ENCODE measurements around the gene CEP112.

The CEP112 gene

DNA sequence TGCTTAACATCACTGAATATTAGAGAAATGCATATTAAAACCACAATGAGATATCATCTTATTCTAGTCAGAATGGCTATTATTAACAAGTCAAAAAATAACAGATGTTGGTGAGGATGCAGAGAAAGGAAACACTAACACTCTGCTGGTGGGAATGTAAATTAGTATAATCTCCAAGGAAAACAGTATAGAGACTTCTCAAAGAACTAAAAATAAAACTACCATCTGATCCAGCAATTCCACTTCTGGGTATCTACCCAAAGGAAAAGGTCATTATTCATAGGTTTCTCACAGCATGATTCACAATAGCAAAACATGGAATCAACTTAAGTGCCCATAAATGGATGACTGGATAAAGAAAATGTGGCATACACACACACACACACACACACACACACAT, 166.4 kb downstream of the CEP112 start:
- no peak for DNase-seq

GRCh38 chr17:66021757-66022156, 170.2 kb downstream of the CEP112 start:
- no peaks in the 10 kb centered on the region for H3K79me1 ChIP-seq (ENCODE audit: low read length)
- WGBS (ENCODE audit: extremely low coverage, insufficient coverage, insufficient read length): no CpG with 5 or more reads among the region's 3 CpGs

More for the DNA sequence above, 166.4 kb downstream of the CEP112 start:
- no peak overlapping the region for H2BK12ac ChIP-seq (ENCODE audit: low read length)
- H3K14ac ChIP-seq (ENCODE audit: low read length): no peak overlapping the region
- H3K79me2 ChIP-seq (ENCODE audit: control insufficient read depth, insufficient read depth, low read length, poor library complexity): no peaks in the 10 kb centered on the region
- no peak overlapping the region for H3K9ac ChIP-seq (ENCODE audit: low read length)
- no peak overlapping the region for H3K4me3 ChIP-seq (ENCODE audit: low read depth, low read length)
- no peak overlapping the region for H3K18ac ChIP-seq (ENCODE audit: low read length)
- no peaks in the 10 kb centered on the region for H3K79me1 ChIP-seq (ENCODE audit: low read length)
- H3K27ac ChIP-seq (ENCODE audit: low read depth, low read length): no peak overlapping the region
- H3K23ac ChIP-seq (ENCODE audit: low read length): no peak overlapping the region
- peaks cover 5% of the 10 kb centered on the region for H3K9me3 ChIP-seq (ENCODE audit: insufficient read depth, low read depth, low read length)
- no peak overlapping the region for H3K4ac ChIP-seq (ENCODE audit: low read depth, low read length)
- H2AFZ ChIP-seq (ENCODE audit: insufficient read depth, low read length, poor library complexity): no peak overlapping the region
- H2AK5ac ChIP-seq (ENCODE audit: low read length): no peak overlapping the region
- no peaks in the 10 kb centered on the region for H3K4me1 ChIP-seq (ENCODE audit: control insufficient read depth in 1 of 2, insufficient read depth in 2 of 2, low read length in 2 of 2)
- H4K91ac ChIP-seq (ENCODE audit: low read depth, low read length): no peak overlapping the region
- no peak overlapping the region for H4K8ac ChIP-seq (ENCODE audit: low read depth, low read length)
- H2BK120ac ChIP-seq (ENCODE audit: insufficient read depth, low read length, poor library complexity): no peak overlapping the region
- H2BK5ac ChIP-seq (ENCODE audit: low read depth, low read length, poor library complexity): no peak overlapping the region
- H3K27me3 ChIP-seq (ENCODE audit: insufficient read depth, low read length): no peaks in the 10 kb centered on the region
- no peak overlapping the region for H4K12ac ChIP-seq (ENCODE audit: low read depth, low read length)
- H3K4me2 ChIP-seq (ENCODE audit: low read length): no peak overlapping the region
- no peaks in the 10 kb centered on the region for H3K36me3 ChIP-seq (ENCODE audit: control insufficient read depth in 1 of 2, insufficient read depth in 2 of 2, low read length in 2 of 2)

DNA sequence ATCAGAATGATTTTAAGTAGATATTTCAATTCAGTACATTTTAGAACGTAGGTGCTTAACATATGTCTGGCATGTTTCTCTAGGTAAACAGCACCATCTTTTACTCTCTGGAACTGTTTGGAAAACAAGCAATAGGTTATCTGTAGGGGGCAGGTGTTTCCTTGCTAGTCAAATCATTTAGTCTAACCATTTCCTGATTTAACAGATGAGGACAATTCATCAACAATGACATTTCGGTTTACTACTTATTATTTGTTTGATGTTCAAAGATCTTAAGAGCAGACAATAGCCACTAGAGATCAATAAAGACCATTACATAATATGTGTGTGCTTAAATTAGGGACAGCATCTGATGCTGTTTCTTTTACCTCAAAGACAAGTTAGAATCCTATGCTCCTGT, 173.1 kb downstream of the CEP112 start:
- Histone ChIP-seq H3K27me3 (ENCODE audit: insufficient read depth, low read length) (no peaks in the 10 kb centered on the region), H3K9ac (ENCODE audit: low read length) (no peak overlapping the region), H3K23ac (ENCODE audit: low read length) (no peak overlapping the region), H3K9me3 (ENCODE audit: insufficient read depth, low read depth, low read length) (peaks cover 5% of the 10 kb centered on the region), H3K4me1 (ENCODE audit: control insufficient read depth in 1 of 2, insufficient read depth in 2 of 2, low read length in 2 of 2) (no peaks in the 10 kb centered on the region), H3K36me3 (ENCODE audit: control insufficient read depth in 1 of 2, insufficient read depth in 2 of 2, low read length in 2 of 2) (no peaks in the 10 kb centered on the region), H2BK5ac (ENCODE audit: low read depth, low read length, poor library complexity) (no peak overlapping the region), H2BK120ac (ENCODE audit: insufficient read depth, low read length, poor library complexity) (no peak overlapping the region), H3K79me1 (ENCODE audit: low read length) (no peaks in the 10 kb centered on the region), H3K79me2 (ENCODE audit: control insufficient read depth, insufficient read depth, low read length, poor library complexity) (no peaks in the 10 kb centered on the region), H4K8ac (ENCODE audit: low read depth, low read length) (no peak overlapping the region), H2AK5ac (ENCODE audit: low read length) (no peak overlapping the region), H3K4ac (ENCODE audit: low read depth, low read length) (no peak overlapping the region), H3K4me2 (ENCODE audit: low read length) (no peak overlapping the region), H3K27ac (ENCODE audit: low read depth, low read length) (no peak overlapping the region), H3K4me3 (ENCODE audit: low read depth, low read length) (no peak overlapping the region), H4K12ac (ENCODE audit: low read depth, low read length) (no peak overlapping the region), H2BK12ac (ENCODE audit: low read length) (no peak overlapping the region), H4K91ac (ENCODE audit: low read depth, low read length) (no peak overlapping the region), H3K14ac (ENCODE audit: low read length) (no peak overlapping the region), H2AFZ (ENCODE audit: insufficient read depth, low read length, poor library complexity) (no peak overlapping the region), H3K18ac (ENCODE audit: low read length) (no peak overlapping the region)
- DNase-seq: no peak
- no CpG with 5 or more reads among the region's 2 CpGs for WGBS (ENCODE audit: extremely low coverage, insufficient coverage, insufficient read length)

More at GRCh38 chr17:66021757-66022156, 170.2 kb downstream of the CEP112 start:
- Histone ChIP-seq H3K18ac (ENCODE audit: low read length) (no peak overlapping the region), H3K27ac (ENCODE audit: low read depth, low read length) (no peak overlapping the region), H3K23ac (ENCODE audit: low read length) (peak overlapping the region; percentile 52), H4K12ac (ENCODE audit: low read depth, low read length) (no peak overlapping the region), H2BK12ac (ENCODE audit: low read length) (no peak overlapping the region), H3K4me2 (ENCODE audit: low read length) (no peak overlapping the region), H3K9me3 (ENCODE audit: insufficient read depth, low read depth, low read length) (peaks cover 5% of the 10 kb centered on the region), H3K4me3 (ENCODE audit: low read depth, low read length) (peak overlapping the region; percentile 35), H3K36me3 (ENCODE audit: control insufficient read depth in 1 of 2, insufficient read depth in 2 of 2, low read length in 2 of 2) (no peaks in the 10 kb centered on the region), H3K14ac (ENCODE audit: low read length) (no peak overlapping the region), H4K91ac (ENCODE audit: low read depth, low read length) (no peak overlapping the region), H3K4me1 (ENCODE audit: control insufficient read depth in 1 of 2, insufficient read depth in 2 of 2, low read length in 2 of 2) (no peaks in the 10 kb centered on the region), H3K9ac (ENCODE audit: low read length) (peak overlapping the region; percentile 53), H2AFZ (ENCODE audit: insufficient read depth, low read length, poor library complexity) (no peak overlapping the region), H2AK5ac (ENCODE audit: low read length) (no peak overlapping the region), H2BK120ac (ENCODE audit: insufficient read depth, low read length, poor library complexity) (no peak overlapping the region), H3K27me3 (ENCODE audit: insufficient read depth, low read length) (no peaks in the 10 kb centered on the region), H3K79me2 (ENCODE audit: control insufficient read depth, insufficient read depth, low read length, poor library complexity) (no peaks in the 10 kb centered on the region), H2BK5ac (ENCODE audit: low read depth, low read length, poor library complexity) (no peak overlapping the region), H4K8ac (ENCODE audit: low read depth, low read length) (no peak overlapping the region), H3K4ac (ENCODE audit: low read depth, low read length) (no peak overlapping the region)
- DNase-seq: no peak

DNA sequence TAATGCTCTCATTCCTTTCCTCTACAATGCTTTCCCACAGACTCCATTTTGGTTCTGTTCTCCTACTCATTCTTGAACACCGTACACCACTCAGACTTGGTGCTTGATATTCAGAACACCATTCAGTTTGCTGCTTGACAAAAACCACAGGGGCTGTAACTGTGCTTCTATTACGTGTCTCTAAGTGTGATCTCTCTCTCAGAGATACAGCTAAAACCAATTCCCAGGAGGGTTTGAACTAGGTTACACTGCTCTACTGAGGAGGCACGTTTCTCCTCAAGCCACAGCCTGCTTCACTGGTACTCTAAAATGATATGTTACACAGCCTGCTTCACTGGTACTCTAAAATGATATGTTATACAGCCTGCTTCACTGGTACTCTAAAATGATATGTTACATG, 175.7 kb downstream of the CEP112 start:
- Histone ChIP-seq H2BK12ac (ENCODE audit: low read length) (no peak overlapping the region), H2BK5ac (ENCODE audit: low read depth, low read length, poor library complexity) (no peak overlapping the region), H2BK120ac (ENCODE audit: insufficient read depth, low read length, poor library complexity) (no peak overlapping the region), H3K27ac (ENCODE audit: low read depth, low read length) (no peak overlapping the region), H3K9me3 (ENCODE audit: insufficient read depth, low read depth, low read length) (peaks cover 4% of the 10 kb centered on the region), H3K4me3 (ENCODE audit: low read depth, low read length) (no peak overlapping the region), H3K14ac (ENCODE audit: low read length) (no peak overlapping the region), H3K4me2 (ENCODE audit: low read length) (no peak overlapping the region), H3K4me1 (ENCODE audit: control insufficient read depth in 1 of 2, insufficient read depth in 2 of 2, low read length in 2 of 2) (no peaks in the 10 kb centered on the region), H2AFZ (ENCODE audit: insufficient read depth, low read length, poor library complexity) (no peak overlapping the region), H3K79me1 (ENCODE audit: low read length) (no peaks in the 10 kb centered on the region), H3K36me3 (ENCODE audit: control insufficient read depth in 1 of 2, insufficient read depth in 2 of 2, low read length in 2 of 2) (no peaks in the 10 kb centered on the region), H3K23ac (ENCODE audit: low read length) (no peak overlapping the region), H2AK5ac (ENCODE audit: low read length) (no peak overlapping the region), H4K12ac (ENCODE audit: low read depth, low read length) (no peak overlapping the region), H3K79me2 (ENCODE audit: control insufficient read depth, insufficient read depth, low read length, poor library complexity) (no peaks in the 10 kb centered on the region), H4K91ac (ENCODE audit: low read depth, low read length) (no peak overlapping the region), H3K9ac (ENCODE audit: low read length) (no peak overlapping the region), H3K18ac (ENCODE audit: low read length) (no peak overlapping the region), H3K27me3 (ENCODE audit: insufficient read depth, low read length) (no peaks in the 10 kb centered on the region), H3K4ac (ENCODE audit: low read depth, low read length) (no peak overlapping the region), H4K8ac (ENCODE audit: low read depth, low read length) (no peak overlapping the region)
- DNase-seq: no peak
- WGBS (ENCODE audit: extremely low coverage, insufficient coverage, insufficient read length): no CpG with 5 or more reads among the region's 3 CpGs
